HCT116 (cell line): Measurements from ENCODE around the gene THSD4. TPM values are rescaled to one million over a fixed set of nuclear protein-coding genes. Genes with fewer than 3 reads are reported as not detected.

Experiments used
- ATAC-seq: fragments of 200-7000 bp; cut with Tn5 transposase; 2 replicates; pipeline ENCODE4 v1.9.1; 2020; ENCODE audit warnings: mild to moderate bottlenecking, moderate library complexity
- BruUV-seq: library from RNA; stranded (reverse); fragments of 400-500 nt; replicated peaks from 2 replicates; lab custom pipeline; 2021; lab: Mats Ljungman, UMichigan
- CTCF ChIA-PET: fragments of 300-600 bp; sonication (Branson Sonifier 250); formaldehyde crosslinking; loops from one replicate; lab custom pipeline; 2021; ENCODE audit warnings: antibody characterized with exemption; lab: Charles Lee
- POLR2A ChIA-PET: fragments of 300-600, 350-600 bp; sonication (Branson Sonifier 250); formaldehyde crosslinking; loops from one replicate; lab custom pipeline; 2021; ENCODE audit warnings: antibody characterized with exemption; lab: Charles Lee
- RAD21 ChIA-PET, 2 experiments: fragments of 300-600 bp; sonication (Branson Sonifier 250); formaldehyde crosslinking; loops; one replicate each; lab custom pipeline; 2023; ENCODE audit warnings: low total read pairs in 2 of 2; ENCODE audit not compliant: uncharacterized antibody in 2 of 2, unreplicated experiment in 2 of 2, low non-redundant PET in 1 of 2; lab: Charles Lee
- DNase-seq: peaks from one replicate; pipeline ENCODE4 v3.0.0-alpha.2; 2010; ENCODE audit warnings: low read depth, low spot score
- H2AFZ ChIP-seq: fragments of 200-600 bp; shearing (Covaris generic), sonication (generic); 2 replicates; pipeline ENCODE4 v1.6.1; 2017; ENCODE audit warnings: low read depth, mixed run types, mixed read lengths, antibody characterized with exemption, low read length; ENCODE audit not compliant: poor library complexity, severe bottlenecking
- H3K27ac ChIP-seq: 2 replicates; pipeline ENCODE4 v1.5.1; 2012; ENCODE audit warnings: low read depth, low read length
- H3K27me3 ChIP-seq: fragments of 200-600 bp; sonication (generic); 2 replicates; pipeline ENCODE4 v1.6.1; 2016; ENCODE audit warnings: mixed run types, low read length, mixed read lengths; ENCODE audit not compliant: insufficient read depth
- H3K36me3 ChIP-seq, 2 experiments: fragments of 200-500 bp in 1 of 2; fragments of 200-600 bp in 1 of 2; sonication (Bioruptor generic) in 1 of 2; sonication (generic) in 1 of 2; 2 replicates each; pipeline versions ENCODE4 v1.5.1 to v1.6.1; 2014 to 2016; ENCODE audit warnings: low read length in 2 of 2, inconsistent platforms in 1 of 2, mixed read lengths in 1 of 2, mixed run types in 1 of 2; ENCODE audit not compliant: insufficient read depth in 2 of 2, control insufficient read depth in 1 of 2
- H3K4me1 ChIP-seq, 2 experiments: fragments of 200-600 bp in 1 of 2; sonication (generic) in 1 of 2; 2 replicates each; pipeline versions ENCODE4 v1.5.1 to v1.6.1; 2012 to 2017; ENCODE audit warnings: low read length in 2 of 2, inconsistent platforms in 1 of 2, mild to moderate bottlenecking in 1 of 2, mixed read lengths in 1 of 2, mixed run types in 1 of 2, moderate library complexity in 1 of 2; ENCODE audit not compliant: insufficient read depth in 2 of 2, control insufficient read depth in 1 of 2
- H3K4me2 ChIP-seq: fragments of 200-600 bp; sonication (generic); 2 replicates; pipeline ENCODE4 v1.6.1; 2017; ENCODE audit warnings: mixed run types, low read length, mixed read lengths
- H3K4me3 ChIP-seq, 2 experiments: fragments of 200-600 bp in 1 of 2; sonication (generic) in 1 of 2; replicated peaks in 1 of 2; 2 replicates each; pipeline ENCODE4 v1.5.1; 2011 to 2016; ENCODE audit warnings: low read length in 2 of 2, control low read depth in 1 of 2, low read depth in 1 of 2, mild to moderate bottlenecking in 1 of 2, mixed read lengths in 1 of 2, mixed run types in 1 of 2
- H3K79me2 ChIP-seq: fragments of 200-600 bp; sonication (generic); 2 replicates; pipeline ENCODE4 v1.6.1; 2017; ENCODE audit warnings: mild to moderate bottlenecking, mixed run types, low read length, moderate library complexity, mixed read lengths; ENCODE audit not compliant: insufficient read depth
- H3K9ac ChIP-seq: fragments of 200-600 bp; sonication (generic); 2 replicates; pipeline ENCODE4 v1.6.1; 2016; ENCODE audit warnings: low read length, mixed read lengths
- H3K9me2 ChIP-seq: fragments of 200-600 bp; sonication (generic), shearing (Covaris generic); 2 replicates; pipeline ENCODE4 v1.6.1; 2017; ENCODE audit warnings: mixed run types, mild to moderate bottlenecking, moderate library complexity; ENCODE audit not compliant: insufficient read depth
- H3K9me3 ChIP-seq, 2 experiments: fragments of 200-500 bp in 1 of 2; fragments of 200-600 bp in 1 of 2; sonication (Bioruptor generic) in 1 of 2; sonication (generic) in 1 of 2; 2 replicates each; pipeline ENCODE4 v1.6.1; 2014 to 2017; ENCODE audit warnings: low read length in 2 of 2, mixed read lengths in 2 of 2, inconsistent platforms in 1 of 2, low read depth in 1 of 2, mild to moderate bottlenecking in 1 of 2, mixed run types in 1 of 2, moderate library complexity in 1 of 2; ENCODE audit not compliant: control insufficient read depth in 1 of 2, insufficient read depth in 1 of 2
- H4K20me1 ChIP-seq: fragments of 200-600 bp; sonication (generic), shearing (Covaris generic); 2 replicates; pipeline ENCODE4 v1.6.1; 2017; ENCODE audit warnings: mixed run types, mild to moderate bottlenecking, moderate library complexity; ENCODE audit not compliant: insufficient read depth
- EZH2phosphoT487 ChIP-seq: fragments of 200-600 bp; IDR thresholded peaks from 2 replicates; pipeline ENCODE4 v1.6.1; 2018; ENCODE audit warnings: antibody characterized with exemption, borderline replicate concordance
- FOSL1 ChIP-seq: IDR thresholded peaks from 2 replicates; pipeline ENCODE4 v1.6.1; 2012; ENCODE audit warnings: low read depth
- POLR2AphosphoS5 ChIP-seq: IDR thresholded peaks from 2 replicates; pipeline ENCODE4 v1.6.1; 2011; ENCODE audit warnings: mild to moderate bottlenecking, low read depth, low read length, moderate library complexity
- RAD21 ChIP-seq: IDR thresholded peaks from 2 replicates; pipeline ENCODE4 v1.6.1; 2012; ENCODE audit warnings: low read depth, mild to moderate bottlenecking
- SP1 ChIP-seq: IDR thresholded peaks from 2 replicates; pipeline ENCODE4 v1.6.1; 2012; ENCODE audit warnings: low read depth
- SRF ChIP-seq: IDR thresholded peaks from 2 replicates; pipeline ENCODE4 v1.6.1; 2012; ENCODE audit warnings: low read depth
- TCF7L2 ChIP-seq: IDR thresholded peaks from 2 replicates; pipeline ENCODE4 v1.7.0; 2011; ENCODE audit warnings: borderline replicate concordance, inconsistent platforms; ENCODE audit not compliant: insufficient read depth, insufficient read length; ENCODE audit errors: extremely low read depth
- YY1 ChIP-seq: IDR thresholded peaks from 2 replicates; pipeline ENCODE4 v1.6.1; 2011; ENCODE audit warnings: low read length, low read depth, moderate library complexity, mild to moderate bottlenecking; ENCODE audit not compliant: insufficient replicate concordance; ENCODE audit errors: extremely low read depth
- ZFX ChIP-seq: fragments of 450-650 bp; IDR thresholded peaks from 2 replicates; pipeline ENCODE4 v1.6.1; 2017
- ZNF274 ChIP-seq: fragments of 200-500 bp; sonication (Bioruptor generic); IDR thresholded peaks from 2 replicates; pipeline ENCODE4 v1.6.1; 2014; ENCODE audit warnings: mild to moderate bottlenecking, low read depth, low read length, inconsistent platforms
- intact Hi-C: fragments of 100-400 bp; cut with micrococcal nuclease; formaldehyde crosslinking; loops from 2 replicates; pipeline ENCODE4 v1.10.0; 2022
- total RNA-seq: library from RNA; stranded (reverse); gene quantifications from one replicate; pipeline ENCODE4 v1.2.1, GENCODE V29; 2021; ENCODE audit not compliant: unreplicated experiment
- TF ChIP-seq, protein P1 (sequence below): IDR thresholded peaks from 2 replicates; pipeline ENCODE4 v1.6.1; 2012
- TF ChIP-seq, protein P2 (sequence below): IDR thresholded peaks from 2 replicates; pipeline ENCODE4 v1.6.1; 2012; ENCODE audit warnings: low read depth
- TF ChIP-seq, protein P3 (sequence below): IDR thresholded peaks from 2 replicates; pipeline ENCODE4 v1.6.1; 2012

The THSD4 gene
- total RNA-seq, 1 experiment from 2014 or later = 30.5 TPM

DNA sequence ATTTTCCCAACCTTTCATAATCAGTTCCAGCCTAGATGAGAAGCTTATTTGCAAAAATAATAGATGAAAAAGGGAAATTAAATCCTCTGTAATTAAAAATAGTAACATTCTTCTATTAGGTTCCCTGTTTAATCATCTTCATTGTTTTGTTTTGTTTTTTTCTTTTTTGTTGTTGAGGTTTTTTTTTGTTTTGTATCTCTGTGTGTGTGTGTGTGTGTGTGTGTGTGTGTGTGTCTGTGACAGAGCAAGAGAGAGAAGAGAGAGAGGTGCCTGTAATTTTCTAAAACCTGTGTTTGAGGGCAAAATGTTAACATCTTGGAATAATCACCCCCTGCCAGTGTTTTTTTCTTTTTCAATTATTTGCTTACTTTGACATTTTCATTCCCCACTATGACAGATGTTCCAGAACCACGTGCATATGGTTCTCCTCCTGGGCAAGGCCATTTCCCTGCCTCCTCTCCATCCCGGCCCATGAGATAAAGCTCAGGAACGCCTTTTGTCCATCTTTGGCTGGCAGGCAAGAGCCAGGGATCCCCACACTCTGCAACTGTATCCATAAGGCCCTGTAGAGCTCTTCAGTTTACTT lies 573.3 kb downstream of the THSD4 start:
- POLR2A ChIA-PET = no interaction called here
- BruUV-seq = no TSS peak
- CTCF ChIA-PET = no interaction called here

DNA sequence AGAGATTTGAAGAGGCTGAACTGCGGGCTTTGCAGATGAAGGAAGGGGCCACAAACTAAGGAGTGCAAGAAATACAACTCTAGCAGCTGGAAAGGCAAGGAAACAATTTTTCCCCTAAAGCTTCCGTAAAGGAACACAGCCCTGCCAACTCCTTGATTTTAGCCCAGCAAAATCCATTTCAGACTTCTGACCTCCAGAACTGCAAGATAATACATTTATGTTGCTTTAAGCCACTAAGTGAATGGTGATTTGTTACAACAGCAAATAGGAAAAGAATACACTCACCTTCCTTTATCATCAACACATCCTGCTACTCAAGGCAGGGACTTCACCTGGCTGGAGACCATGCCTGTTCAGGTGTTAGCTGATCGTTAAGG lies 575.8 kb downstream of the THSD4 start:
- no peaks in the 10 kb centered on the region for H3K27me3 ChIP-seq
- no peaks in the 10 kb centered on the region for H4K20me1 ChIP-seq
- no peak overlapping the region for H3K9ac ChIP-seq
- DNase-seq (no peak), ATAC-seq (no peak)
- POLR2A ChIA-PET = no interaction called here
- H3K79me2 ChIP-seq = no peaks in the 10 kb centered on the region
- no TSS peak for BruUV-seq
- no peak overlapping the region for H3K4me2 ChIP-seq
- H3K4me1 ChIP-seq = peaks cover 6 to 11% of the 10 kb centered on the region in 2 experiments; a peak in 3 of 4 replicates
- no peaks in the 10 kb centered on the region for H3K9me2 ChIP-seq
- no peak overlapping the region for H3K27ac ChIP-seq
- H2AFZ ChIP-seq = no peak overlapping the region
- RAD21 ChIA-PET = no interaction called here
- H3K9me3 ChIP-seq = peaks cover 0 to 4% of the 10 kb centered on the region in 2 experiments; a peak in 1 of 4 replicates
- no peak overlapping the region for H3K4me3 ChIP-seq
- TF ChIP-seq FOSL1 = no peak
- no peak for TF ChIP-seq TCF7L2
- no peak for TF ChIP-seq YY1
- no peak for TF ChIP-seq RAD21
- TF ChIP-seq, protein P1, sequence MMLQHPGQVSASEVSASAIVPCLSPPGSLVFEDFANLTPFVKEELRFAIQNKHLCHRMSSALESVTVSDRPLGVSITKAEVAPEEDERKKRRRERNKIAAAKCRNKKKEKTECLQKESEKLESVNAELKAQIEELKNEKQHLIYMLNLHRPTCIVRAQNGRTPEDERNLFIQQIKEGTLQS = no peak
- TF ChIP-seq ZNF274 = no peak
- no peak for TF ChIP-seq POLR2AphosphoS5
- no peak for TF ChIP-seq ZFX
- TF ChIP-seq SP1 = no peak
- TF ChIP-seq EZH2phosphoT487 = no peak
- TF ChIP-seq, protein P2, sequence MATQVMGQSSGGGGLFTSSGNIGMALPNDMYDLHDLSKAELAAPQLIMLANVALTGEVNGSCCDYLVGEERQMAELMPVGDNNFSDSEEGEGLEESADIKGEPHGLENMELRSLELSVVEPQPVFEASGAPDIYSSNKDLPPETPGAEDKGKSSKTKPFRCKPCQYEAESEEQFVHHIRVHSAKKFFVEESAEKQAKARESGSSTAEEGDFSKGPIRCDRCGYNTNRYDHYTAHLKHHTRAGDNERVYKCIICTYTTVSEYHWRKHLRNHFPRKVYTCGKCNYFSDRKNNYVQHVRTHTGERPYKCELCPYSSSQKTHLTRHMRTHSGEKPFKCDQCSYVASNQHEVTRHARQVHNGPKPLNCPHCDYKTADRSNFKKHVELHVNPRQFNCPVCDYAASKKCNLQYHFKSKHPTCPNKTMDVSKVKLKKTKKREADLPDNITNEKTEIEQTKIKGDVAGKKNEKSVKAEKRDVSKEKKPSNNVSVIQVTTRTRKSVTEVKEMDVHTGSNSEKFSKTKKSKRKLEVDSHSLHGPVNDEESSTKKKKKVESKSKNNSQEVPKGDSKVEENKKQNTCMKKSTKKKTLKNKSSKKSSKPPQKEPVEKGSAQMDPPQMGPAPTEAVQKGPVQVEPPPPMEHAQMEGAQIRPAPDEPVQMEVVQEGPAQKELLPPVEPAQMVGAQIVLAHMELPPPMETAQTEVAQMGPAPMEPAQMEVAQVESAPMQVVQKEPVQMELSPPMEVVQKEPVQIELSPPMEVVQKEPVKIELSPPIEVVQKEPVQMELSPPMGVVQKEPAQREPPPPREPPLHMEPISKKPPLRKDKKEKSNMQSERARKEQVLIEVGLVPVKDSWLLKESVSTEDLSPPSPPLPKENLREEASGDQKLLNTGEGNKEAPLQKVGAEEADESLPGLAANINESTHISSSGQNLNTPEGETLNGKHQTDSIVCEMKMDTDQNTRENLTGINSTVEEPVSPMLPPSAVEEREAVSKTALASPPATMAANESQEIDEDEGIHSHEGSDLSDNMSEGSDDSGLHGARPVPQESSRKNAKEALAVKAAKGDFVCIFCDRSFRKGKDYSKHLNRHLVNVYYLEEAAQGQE = no peak
- TF ChIP-seq SRF = no peak
- no peaks in the 10 kb centered on the region for H3K36me3 ChIP-seq
- intact Hi-C loops = no loop called here
- CTCF ChIA-PET = no interaction called here

More for the DNA sequence above, 573.3 kb downstream of the THSD4 start:
- no peak overlapping the region for H3K27ac ChIP-seq
- intact Hi-C loops = no loop called here
- H3K4me2 ChIP-seq = no peak overlapping the region
- RAD21 ChIA-PET = no interaction called here
- H3K9ac ChIP-seq = no peak overlapping the region
- H3K79me2 ChIP-seq = no peaks in the 10 kb centered on the region
- peaks cover 0 to 4% of the 10 kb centered on the region in 2 experiments; a peak in 1 of 4 replicates for H3K9me3 ChIP-seq
- no peak overlapping the region for H3K4me3 ChIP-seq
- no peaks in the 10 kb centered on the region for H4K20me1 ChIP-seq
- peaks cover 6 to 17% of the 10 kb centered on the region in 2 experiments; a peak in 3 of 4 replicates for H3K4me1 ChIP-seq
- no peak for DNase-seq
- no peaks in the 10 kb centered on the region for H3K27me3 ChIP-seq
- no peaks in the 10 kb centered on the region for H3K9me2 ChIP-seq
- H2AFZ ChIP-seq = no peak overlapping the region
- ATAC-seq = no peak
- TF ChIP-seq, protein P3, sequence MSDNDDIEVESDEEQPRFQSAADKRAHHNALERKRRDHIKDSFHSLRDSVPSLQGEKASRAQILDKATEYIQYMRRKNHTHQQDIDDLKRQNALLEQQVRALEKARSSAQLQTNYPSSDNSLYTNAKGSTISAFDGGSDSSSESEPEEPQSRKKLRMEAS = no peak
- TF ChIP-seq SP1 = no peak
- TF ChIP-seq POLR2AphosphoS5 = no peak
- TF ChIP-seq EZH2phosphoT487 = no peak
- H3K36me3 ChIP-seq = no peaks in the 10 kb centered on the region
